SK-N-SH (cell line): ENCODE measurements around the gene ELK1. TPM values are rescaled to one million over a fixed set of nuclear protein-coding genes. Genes with fewer than 3 reads are reported as not detected.
A peak's percentile ranks its signal among the peaks of the same experiment; 100 is the strongest.

Experiments used
- CTCF ChIA-PET: fragments of 300-600, 350-600 bp; formaldehyde crosslinking; extraction: SDS; loops from one replicate; lab custom pipeline; 2021; lab: Yijun Ruan, JAX
- POLR2A ChIA-PET: fragments of 350-600 bp; sonication (Branson Sonifier 250); formaldehyde crosslinking; extraction: SDS; loops from one replicate; lab custom pipeline; 2020; ENCODE audit warnings: antibody characterized with exemption, inconsistent platforms; lab: Yijun Ruan, JAX
- DNase-seq: peaks from one replicate; pipeline ENCODE4 v3.0.0; 2012
- H2AFZ ChIP-seq: fragments of 200-600 bp; sonication (generic); 2 replicates; pipeline ENCODE4 v1.8.1; 2016; ENCODE audit warnings: antibody characterized with exemption, mild to moderate bottlenecking, low read depth
- H3F3A ChIP-seq: fragments of 200-600 bp; sonication (generic); replicated peaks from 2 replicates; pipeline ENCODE3; 2016; ENCODE audit warnings: antibody characterized with exemption, mild to moderate bottlenecking; ENCODE audit not compliant: insufficient read depth
- H3K27ac ChIP-seq, 2 experiments: fragments of 200-500 bp in 1 of 2; fragments of 200-600 bp in 1 of 2; sonication (Bioruptor generic) in 1 of 2; sonication (generic), shearing (Covaris generic) in 1 of 2; 2 replicates each; pipeline versions ENCODE4 v1.5.1 to v1.6.1; 2014 to 2016; ENCODE audit warnings: low read depth in 2 of 2, inconsistent platforms in 1 of 2, low read length in 1 of 2, mild to moderate bottlenecking in 1 of 2, mixed read lengths in 1 of 2
- H3K27me3 ChIP-seq: fragments of 200-600 bp; sonication (generic), shearing (Covaris generic); 2 replicates; pipeline ENCODE4 v1.6.1; 2016; ENCODE audit warnings: mixed run types; ENCODE audit not compliant: insufficient read depth
- H3K36me3 ChIP-seq, 2 experiments: fragments of 200-500 bp in 1 of 2; fragments of 200-600 bp in 1 of 2; sonication (Bioruptor generic) in 1 of 2; sonication (generic) in 1 of 2; replicated peaks in 1 of 2; 2 replicates each; pipeline versions ENCODE3 to v1.5.1; 2014 to 2016; ENCODE audit warnings: low read length in 1 of 2, mild to moderate bottlenecking in 1 of 2; ENCODE audit not compliant: insufficient read depth in 2 of 2, control insufficient read depth in 1 of 2
- H3K4me1 ChIP-seq, 2 experiments: fragments of 200-500 bp in 1 of 2; fragments of 200-600 bp in 1 of 2; sonication (Bioruptor generic) in 1 of 2; sonication (generic), shearing (Covaris generic) in 1 of 2; 2 replicates each; pipeline versions ENCODE4 v1.5.1 to v1.6.1; 2014 to 2016; ENCODE audit warnings: low read depth in 1 of 2, low read length in 1 of 2, mixed run types in 1 of 2; ENCODE audit not compliant: insufficient read depth in 2 of 2, control insufficient read depth in 1 of 2
- H3K4me2 ChIP-seq: fragments of 200-600 bp; sonication (generic), shearing (Covaris generic); 2 replicates; pipeline ENCODE4 v1.6.1; 2017; ENCODE audit warnings: mixed run types
- H3K4me3 ChIP-seq, 2 experiments: fragments of 200-500 bp in 1 of 2; fragments of 200-600 bp in 1 of 2; sonication (Bioruptor generic) in 1 of 2; sonication (generic), shearing (Covaris generic) in 1 of 2; 2 replicates each; pipeline versions ENCODE4 v1.5.1 to v1.8.1; 2014 to 2016; ENCODE audit warnings: low read depth in 2 of 2, inconsistent platforms in 1 of 2, low read length in 1 of 2, mild to moderate bottlenecking in 1 of 2, mixed read lengths in 1 of 2, moderate library complexity in 1 of 2
- H3K79me2 ChIP-seq: fragments of 200-600 bp; sonication (generic); 2 replicates; pipeline ENCODE4 v1.8.1; 2017; ENCODE audit warnings: mild to moderate bottlenecking; ENCODE audit not compliant: insufficient read depth
- H3K9ac ChIP-seq: fragments of 200-600 bp; sonication (generic); 2 replicates; pipeline ENCODE4 v1.6.1; 2017; ENCODE audit warnings: mixed run types
- H3K9me2 ChIP-seq: fragments of 200-600 bp; sonication (generic); 2 replicates; pipeline ENCODE4 v1.6.1; 2017; ENCODE audit warnings: mixed run types
- H3K9me3 ChIP-seq: fragments of 200-600 bp; sonication (generic); 2 replicates; pipeline ENCODE4 v1.6.1; 2017; ENCODE audit warnings: mixed run types, mild to moderate bottlenecking, moderate library complexity
- H4K20me1 ChIP-seq: fragments of 200-600 bp; sonication (generic); 2 replicates; pipeline ENCODE4 v1.6.1; 2017; ENCODE audit warnings: mild to moderate bottlenecking, mixed run types; ENCODE audit not compliant: insufficient read depth
- CHD2 ChIP-seq: fragments of 150-350 bp; IDR thresholded peaks from 2 replicates; pipeline ENCODE4 v1.6.1; 2018; ENCODE audit warnings: low read length; ENCODE audit not compliant: partially characterized antibody
- CTCF ChIP-seq: fragments of 200-600 bp; sonication (generic); IDR thresholded peaks from 2 replicates; pipeline ENCODE4 v1.6.1; 2017; ENCODE audit warnings: antibody characterized with exemption, mild to moderate bottlenecking, moderate library complexity
- ELF1 ChIP-seq: IDR thresholded peaks from 2 replicates; pipeline ENCODE4 v1.4.0; 2012
- EZH2phosphoT487 ChIP-seq: fragments of 200-600 bp; sonication (generic); IDR thresholded peaks from 2 replicates; pipeline ENCODE4 v1.6.1; 2017; ENCODE audit warnings: low read depth, mixed run types, mild to moderate bottlenecking, antibody characterized with exemption, moderate library complexity, borderline replicate concordance
- FOSL2 ChIP-seq: IDR thresholded peaks from 2 replicates; pipeline ENCODE4 v1.4.0; 2012; ENCODE audit warnings: low read depth, mild to moderate bottlenecking, moderate library complexity, borderline replicate concordance
- FOXJ3 ChIP-seq: sonication (generic); formaldehyde crosslinking; IDR thresholded peaks from 2 replicates; pipeline ENCODE4 v1.5.1; 2020; ENCODE audit warnings: mild to moderate bottlenecking, missing genetic modification reagents
- GABPA ChIP-seq: IDR thresholded peaks from 2 replicates; pipeline ENCODE4 v1.4.0; 2012; ENCODE audit warnings: low read depth, mild to moderate bottlenecking
- GATA2 ChIP-seq: sonication (generic); formaldehyde crosslinking; IDR thresholded peaks from 2 replicates; pipeline ENCODE4 v1.5.0; 2020; ENCODE audit warnings: mild to moderate bottlenecking, missing genetic modification reagents
- MEF2A ChIP-seq: IDR thresholded peaks from 2 replicates; pipeline ENCODE4 v1.4.0; 2012; ENCODE audit warnings: low read depth, borderline replicate concordance
- MXI1 ChIP-seq: IDR thresholded peaks from 2 replicates; pipeline ENCODE4 v1.6.1; 2012; ENCODE audit warnings: mild to moderate bottlenecking, low read depth, low read length, improper control_type of control experiment
- NRF1 ChIP-seq: IDR thresholded peaks from 2 replicates; pipeline ENCODE4 v1.6.1; 2012; ENCODE audit warnings: low read depth, mild to moderate bottlenecking, low read length
- RAD21 ChIP-seq: IDR thresholded peaks from 2 replicates; pipeline ENCODE4 v1.6.1; 2012; ENCODE audit warnings: mild to moderate bottlenecking, low read length
- RFX5 ChIP-seq: IDR thresholded peaks from 2 replicates; pipeline ENCODE4 v1.6.1; 2012; ENCODE audit warnings: mild to moderate bottlenecking, improper control_type of control experiment, low read length
- SIN3A ChIP-seq: IDR thresholded peaks from 2 replicates; pipeline ENCODE4 v1.6.1; 2012; ENCODE audit warnings: low read depth, mild to moderate bottlenecking, low read length, moderate library complexity, borderline replicate concordance
- TCF12 ChIP-seq: IDR thresholded peaks from 2 replicates; pipeline ENCODE4 v1.4.0; 2012
- TEAD4 ChIP-seq: IDR thresholded peaks from 2 replicates; pipeline ENCODE4 v1.4.0; 2012; ENCODE audit warnings: mild to moderate bottlenecking, borderline replicate concordance; ENCODE audit not compliant: insufficient read depth
- USF1 ChIP-seq: IDR thresholded peaks from 2 replicates; pipeline ENCODE4 v1.4.0; 2012; ENCODE audit warnings: low read depth, borderline replicate concordance
- USF2 ChIP-seq: fragments of 150-350 bp; IDR thresholded peaks from 2 replicates; pipeline ENCODE4 v1.6.1; 2017; ENCODE audit warnings: antibody characterized with exemption, low read length, low read depth, borderline replicate concordance
- YY1 ChIP-seq: IDR thresholded peaks from 2 replicates; pipeline ENCODE4 v1.4.0; 2012; ENCODE audit warnings: low read depth, mild to moderate bottlenecking
- ZBTB33 ChIP-seq: IDR thresholded peaks from 2 replicates; pipeline ENCODE4 v1.4.0; 2012; ENCODE audit warnings: low read depth, borderline replicate concordance
- WGBS: methylation state at CpG from one replicate; pipeline ENCODE4 v1.1.6; 2017; ENCODE audit warnings: low lambda C conversion rate; 5-methylcytosine and 5-hydroxymethylcytosine counted together
- polyA plus RNA-seq, 3 experiments: library from polyadenylated mRNA; depleted of rRNA; stranded (reverse); fragments of >200 nt; gene quantifications; 2 replicates each; pipeline ENCODE4 v1.2.3, GENCODE V29; 2012

The ELK1 gene
- polyA plus RNA-seq, 1 of the 3 experiments (the other 2 are of a cell fraction): 14.6 TPM

GRCh38 chrX:47649781-47650163 is 591 bp downstream of the ELK1 start:
- H3K9me2 ChIP-seq: no peaks in the 10 kb centered on the region
- H3K79me2 ChIP-seq: peaks cover 14% of the 10 kb centered on the region; the same call in 1 of the 2 replicates
- CTCF ChIA-PET: no interaction called here
- peak overlapping the region; percentile 31; the same call in 1 of the 2 replicates for H3K9ac ChIP-seq
- H3K27me3 ChIP-seq: peaks cover 9% of the 10 kb centered on the region; the same call in 1 of the 2 replicates
- H3K36me3 ChIP-seq: peaks cover 3 to 10% of the 10 kb centered on the region in 2 experiments
- POLR2A ChIA-PET: interaction anchor here (1.2 kb wide), 1 partner anchor 26 kb away, joined by 4 read pairs; no protein-coding TSS in a partner anchor
- no peak for TF ChIP-seq RAD21
- no peak for TF ChIP-seq MEF2A
- no peak for TF ChIP-seq CHD2
- no peak for TF ChIP-seq ZBTB33
- no peak for TF ChIP-seq YY1
- no peak for TF ChIP-seq NRF1
- no peak for TF ChIP-seq TEAD4
- no peak for TF ChIP-seq SIN3A
- no peak for TF ChIP-seq TCF12
- no peak for TF ChIP-seq GABPA
- no peak for TF ChIP-seq FOSL2
- no peak for TF ChIP-seq RFX5
- TF ChIP-seq USF2: no peak
- TF ChIP-seq CTCF: no peak
- TF ChIP-seq MXI1: no peak
- TF ChIP-seq FOXJ3 (CRISPR knock-in tag): no peak
- no peak for TF ChIP-seq USF1
- no peak for TF ChIP-seq EZH2phosphoT487
- TF ChIP-seq GATA2 (CRISPR knock-in tag): no peak
- TF ChIP-seq ELF1: no peak
- H4K20me1 ChIP-seq: no peaks in the 10 kb centered on the region
- no peak for DNase-seq
- H3K4me2 ChIP-seq: peak overlapping the region; percentile 63
- H3K4me3 ChIP-seq: peak overlapping the region; percentile 63 to 67; a peak in 3 of 4 replicates
- WGBS: 30% methylated on average over 11 of the region's 11 CpGs
- no peaks in the 10 kb centered on the region for H3K9me3 ChIP-seq
- no peaks in the 10 kb centered on the region for H3F3A ChIP-seq
- H2AFZ ChIP-seq: no peak overlapping the region
- no peak overlapping the region; a peak in 1 of 4 replicates for H3K27ac ChIP-seq
- peaks cover 4 to 8% of the 10 kb centered on the region in 2 experiments; a peak in 1 of 4 replicates for H3K4me1 ChIP-seq
